NK-92 treated with Interleukin-12 subunit alpha and Interleukin-12 subunit beta, amount 100 ng/mL, for 24 hours (cell line): ENCODE data around the gene RAD51B.

Source experiments
- DNase-seq: peaks from one replicate; lab custom pipeline; 2025; lab: John Stamatoyannopoulos, UW

RAD51B gene

GRCh38 chr14:68441542-68441941 is 622.0 kb downstream of the RAD51B start:
- DNase-seq: no peak

- no peak for DNase-seq
Measured at GRCh38 chr14:68442828-68443629, 623.5 kb downstream of the RAD51B start.

GRCh38 chr14:68444449-68445168 is 625.0 kb downstream of the RAD51B start:
- no peak for DNase-seq

GRCh38 chr14:68446243-68447040 is 626.9 kb downstream of the RAD51B start:
- DNase-seq: no peak

GRCh38 chr14:68447581-68448251 is 628.1 kb downstream of the RAD51B start:
- DNase-seq: no peak

GRCh38 chr14:68448252-68448902 is 628.8 kb downstream of the RAD51B start:
- DNase-seq: no peak

GRCh38 chr14:68449561-68450181 is 630.1 kb downstream of the RAD51B start:
- DNase-seq: no peak

GRCh38 chr14:68450391-68451120 is 631.0 kb downstream of the RAD51B start:
- DNase-seq: no peak

- no peak for DNase-seq
Measured at GRCh38 chr14:68451696-68452373, 632.3 kb downstream of the RAD51B start.

GRCh38 chr14:68458253-68458652 is 638.7 kb downstream of the RAD51B start:
- no peak for DNase-seq

- no peak for DNase-seq
Measured at GRCh38 chr14:68458840-68459469, 639.4 kb downstream of the RAD51B start.

- no peak for DNase-seq
Measured at GRCh38 chr14:68459480-68460136, 640.0 kb downstream of the RAD51B start.

GRCh38 chr14:68460541-68460940 is 641.0 kb downstream of the RAD51B start:
- DNase-seq: no peak

GRCh38 chr14:68461086-68461485 is 641.5 kb downstream of the RAD51B start:
- no peak for DNase-seq

- no peak for DNase-seq
Measured at GRCh38 chr14:68462683-68463082, 643.1 kb downstream of the RAD51B start.

- no peak for DNase-seq
Measured at GRCh38 chr14:68463299-68463698, 643.7 kb downstream of the RAD51B start.

- no peak for DNase-seq
Measured at GRCh38 chr14:68463705-68464374, 644.3 kb downstream of the RAD51B start.

GRCh38 chr14:68464711-68465110 is 645.1 kb downstream of the RAD51B start:
- no peak for DNase-seq
